GM12878 (cell line): ENCODE results near the gene FBXL15. TPM values are rescaled to one million over a fixed set of nuclear protein-coding genes. Genes with fewer than 3 reads are reported as not detected.

Source experiments
- ATAC-seq: fragments of 200-7000 bp; cut with Tn5 transposase; 3 replicates; pipeline ENCODE4 v1.9.1; 2020; ENCODE audit warnings: mild to moderate bottlenecking, moderate library complexity
- BruUV-seq: library from RNA; stranded (reverse); fragments of 400-500 nt; replicated peaks from 2 replicates; lab custom pipeline; 2021; lab: Mats Ljungman, UMichigan
- CTCF ChIA-PET: fragments of 300-600 bp; sonication (Branson Sonifier 250); formaldehyde crosslinking; extraction: SDS; loops from one replicate; lab custom pipeline; 2021; ENCODE audit warnings: inconsistent platforms; lab: Yijun Ruan, JAX
- POLR2A ChIA-PET: fragments of 350-600 bp; formaldehyde crosslinking; extraction: SDS; loops from one replicate; lab custom pipeline; 2021; ENCODE audit warnings: inconsistent platforms; lab: Charles Lee
- RAD21 ChIA-PET: fragments of 300-600 bp; sonication (Branson Sonifier 250); formaldehyde crosslinking; loops from one replicate; lab custom pipeline; 2023; ENCODE audit warnings: antibody characterized with exemption; ENCODE audit not compliant: unreplicated experiment; lab: Charles Lee
- SMC1A ChIA-PET: fragments of 300-600 bp; sonication (Branson Sonifier 250); formaldehyde crosslinking; loops from one replicate; lab custom pipeline; 2023; ENCODE audit not compliant: unreplicated experiment, uncharacterized antibody; lab: Charles Lee
- DNase-seq: peaks from one replicate; pipeline ENCODE4 v3.0.0-alpha.2; 2011; ENCODE audit warnings: low read depth, low spot score
- FAIRE-seq: peaks from 3 replicates; lab custom pipeline; 2011; peaks lifted over from hg19 to GRCh38; lab: Jason Lieb, UNC
- H2AFZ ChIP-seq: 2 replicates; pipeline ENCODE4 v1.6.0; 2011; ENCODE audit warnings: low read depth, low read length, control low read depth; ENCODE audit not compliant: control insufficient read depth
- H3K27ac ChIP-seq: 2 replicates; pipeline ENCODE4 v1.5.1; 2011; ENCODE audit warnings: control low read depth; ENCODE audit not compliant: control insufficient read depth, insufficient read depth
- H3K27me3 ChIP-seq, 2 experiments: replicated peaks in 1 of 2; 2 replicates each; pipeline versions ENCODE4 v1.6.0 to v1.6.1; 2011; ENCODE audit warnings: low read length in 1 of 2; ENCODE audit not compliant: control insufficient read depth in 2 of 2, insufficient read depth in 2 of 2
- H3K36me3 ChIP-seq, 2 experiments: 2 replicates each; pipeline ENCODE4 v1.5.1; 2011; ENCODE audit warnings: low read length in 1 of 2; ENCODE audit not compliant: control insufficient read depth in 2 of 2, insufficient read depth in 2 of 2
- H3K4me1 ChIP-seq: 2 replicates; pipeline ENCODE4 v1.6.1; 2011; ENCODE audit warnings: mild to moderate bottlenecking, low read length, moderate library complexity, mixed read lengths; ENCODE audit not compliant: control insufficient read depth, insufficient read depth
- H3K4me2 ChIP-seq: 2 replicates; pipeline ENCODE4 v1.6.0; 2011; ENCODE audit warnings: control low read depth; ENCODE audit not compliant: control insufficient read depth, insufficient read depth
- H3K4me3 ChIP-seq: fragments of 200-600 bp; sonication (generic); 2 replicates; pipeline ENCODE4 v1.5.1; 2016
- H3K79me2 ChIP-seq: 2 replicates; pipeline ENCODE4 v1.6.0; 2011; ENCODE audit warnings: low read length; ENCODE audit not compliant: control insufficient read depth, insufficient read depth
- H3K9ac ChIP-seq: 2 replicates; pipeline ENCODE4 v1.8.0; 2011; ENCODE audit warnings: low read length, control low read depth, mixed read lengths; ENCODE audit not compliant: control insufficient read depth, insufficient read depth
- H3K9me3 ChIP-seq: replicated peaks from 3 replicates; pipeline ENCODE4 v1.5.1; 2011; ENCODE audit warnings: mild to moderate bottlenecking, low read length; ENCODE audit not compliant: control insufficient read depth, insufficient read depth
- H4K20me1 ChIP-seq: 2 replicates; pipeline ENCODE4 v1.6.0; 2011; ENCODE audit not compliant: control insufficient read depth, insufficient read depth
- ATF3 ChIP-seq: IDR thresholded peaks from 2 replicates; pipeline ENCODE4 v1.6.1; 2011; ENCODE audit warnings: low read depth, mild to moderate bottlenecking, low read length, moderate library complexity, borderline replicate concordance; ENCODE audit errors: extremely low read depth
- ATF7 ChIP-seq: fragments of 450-650 bp; IDR thresholded peaks from 2 replicates; pipeline ENCODE4 v1.6.1; 2016; ENCODE audit warnings: low read depth, mild to moderate bottlenecking
- CHD2 ChIP-seq: IDR thresholded peaks from 2 replicates; pipeline ENCODE4 v1.6.1; 2011; ENCODE audit warnings: low read depth, low read length, improper control_type of control experiment, borderline replicate concordance
- CTCF ChIP-seq, 3 experiments: IDR thresholded peaks in 2 of 3; conservative IDR thresholded peaks in 1 of 3; 2 replicates each; pipeline ENCODE4 v1.5.1; 2011; ENCODE audit warnings: low read depth in 3 of 3, low read length in 3 of 3, mild to moderate bottlenecking in 3 of 3, control low read depth in 2 of 3, moderate library complexity in 2 of 3, inconsistent platforms in 1 of 3, mixed read lengths in 1 of 3; ENCODE audit not compliant: control insufficient read depth in 2 of 3, insufficient read depth in 1 of 3; ENCODE audit errors: extremely low read depth in 1 of 3
- DPF2 ChIP-seq: fragments of 450-650 bp; IDR thresholded peaks from 2 replicates; pipeline ENCODE4 v1.6.1; 2017; ENCODE audit warnings: mild to moderate bottlenecking
- EED ChIP-seq: sonication (generic); IDR thresholded peaks from 2 replicates; pipeline ENCODE4 v1.6.1; 2016; ENCODE audit warnings: antibody characterized with exemption, low read depth
- IKZF2 ChIP-seq, 2 experiments: fragments of 450-650 bp; IDR thresholded peaks; 2 replicates each; pipeline ENCODE4 v1.6.1; 2017; ENCODE audit warnings: mild to moderate bottlenecking in 2 of 2, moderate library complexity in 2 of 2
- MTA3 ChIP-seq: IDR thresholded peaks from 2 replicates; pipeline ENCODE4 v1.6.1; 2012; ENCODE audit warnings: low read length, inconsistent platforms, borderline replicate concordance
- RUNX3 ChIP-seq: IDR thresholded peaks from 2 replicates; pipeline ENCODE4 v1.6.1; 2012; ENCODE audit warnings: low read length, inconsistent platforms
- TAF1 ChIP-seq: IDR thresholded peaks from 2 replicates; pipeline ENCODE4 v1.6.1; 2011; ENCODE audit warnings: mild to moderate bottlenecking, low read depth, low read length, borderline replicate concordance
- ZNF24 ChIP-seq: fragments of 450-650 bp; IDR thresholded peaks from 2 replicates; pipeline ENCODE4 v1.6.1; 2017; ENCODE audit warnings: antibody characterized with exemption, mild to moderate bottlenecking
- ZNF274 ChIP-seq: IDR thresholded peaks from one replicate; pipeline ENCODE4 v1.8.0; 2011; ENCODE audit not compliant: insufficient read length, insufficient read depth
- WGBS: methylation state at CpG from one replicate; pipeline ENCODE4 v1.1.6; 2016; ENCODE audit warnings: low lambda C conversion rate; ENCODE audit not compliant: insufficient replicate concordance, insufficient coverage; ENCODE audit errors: missing lambda C conversion rate; 5-methylcytosine and 5-hydroxymethylcytosine counted together
- in situ Hi-C: fragments of 300-500 bp; cut with MboI; formaldehyde crosslinking; loops from 9 replicates; pipeline ENCODE4 v1.14.3; 2018; ENCODE audit warnings: mixed read lengths
- intact Hi-C: fragments of 100-400 bp; cut with micrococcal nuclease; formaldehyde crosslinking; loops from one replicate; pipeline ENCODE4 v1.14.2; 2022; ENCODE audit not compliant: unreplicated experiment
- polyA plus RNA-seq, 11 experiments: library from polyadenylated mRNA; depleted of rRNA in 4 of 11; unstranded in 6 of 11; stranded (reverse) in 5 of 11; fragments of >200 nt; fragmentation: Nextera tagmentation in 4 of 11; fragmentation: Illumina TruSeq in 1 of 11; extraction: Ambion mirVana in 4 of 11; extraction: Trizol in 1 of 11; gene quantifications; 1 replicate in 1 of 11; 2 replicates in 10 of 11; pipeline versions ENCODE4 v1.2.1 to v1.2.3, GENCODE V29; 2011 to 2016; ENCODE audit warnings: inconsistent platforms in 2 of 11, missing spikeins in 2 of 11, low read depth in 1 of 11
- total RNA-seq, 4 experiments: library from RNA; depleted of rRNA in 3 of 4; stranded (reverse); fragments of >200 nt in 3 of 4; fragmentation: Illumina TruSeq in 1 of 4; extraction: Trizol in 1 of 4; gene quantifications; 2 replicates each; pipeline versions ENCODE4 v1.2.1 to v1.2.3, GENCODE V29; 2013 to 2021

FBXL15 gene
- total and polyA plus RNA-seq, 10 of the 15 experiments (the other 5 are each of a cell fraction or from before 2014, with no cell fraction given) = 0.13 to 21.3 (median 7.9) TPM

GRCh38 chr10:102384606-102385429 is 35.8 kb upstream of the FBXL15 start:
- H2AFZ ChIP-seq = no peak overlapping the region
- DNase-seq (no peak), ATAC-seq (peak; percentile 71), FAIRE-seq (no peak)
- no TSS peak for BruUV-seq
- peaks cover 7 to 15% of the 10 kb centered on the region in 2 experiments; a peak in 3 of 4 replicates for H3K36me3 ChIP-seq
- H3K9ac ChIP-seq = no peak overlapping the region
- no peaks in the 10 kb centered on the region for H3K27me3 ChIP-seq
- no peaks in the 10 kb centered on the region for H3K79me2 ChIP-seq
- ChIA-PET CTCF (interaction anchor here (0.6 to 4.3 kb wide), 18 partner anchors 12 to 1046 kb away, joined by 3 to 52 read pairs (median 6); partner anchors contain the start of gene NFKB2), POLR2A (interaction anchor here (0.7 to 1.8 kb wide), 8 partner anchors 9 to 307 kb away, joined by 3 to 12 read pairs (median 3); partner anchors contain the start of gene ACTR1A), SMC1A (interaction anchor here (1.1 to 2.0 kb wide), 8 partner anchors 8 to 207 kb away, joined by 3 to 8 read pairs (median 4); no protein-coding TSS in a partner anchor), RAD21 (interaction anchor here (0.9 to 2.4 kb wide), 11 partner anchors 9 to 215 kb away, joined by 3 to 14 read pairs (median 5); partner anchors contain the start of gene NFKB2)
- TF ChIP-seq EED = 0 out of 2 replicates have a peak, but pooled peaks have one; percentile 13
- no peak for TF ChIP-seq ZNF24
- no peak for TF ChIP-seq MTA3
- no peak for TF ChIP-seq CHD2
- peak; percentile 2; the same call in 1 of the 2 replicates for TF ChIP-seq RUNX3
- 0 out of 4 replicates have a peak, but pooled peaks of 1 of the 2 experiments have one; percentile 9 for TF ChIP-seq IKZF2 (IDR thresholded peaks at IDR 0.05)
- no peak for TF ChIP-seq DPF2
- TF ChIP-seq ATF7 = no peak
- no peak for TF ChIP-seq TAF1
- TF ChIP-seq ATF3 = no peak
- TF ChIP-seq CTCF (IDR thresholded peaks at IDR 0.05 in 2 of 3, conservative IDR thresholded peaks at IDR 0.05 in 1 of 3; ENCODE audit: control insufficient read depth in 2 of 3, extremely low read depth in 1 of 3, insufficient read depth in 1 of 3, low read depth in 3 of 3, low read length in 3 of 3) = no peak
- no peak for TF ChIP-seq ZNF274
- intact Hi-C loops (no loop called here), in situ Hi-C loops (no loop called here)
- peaks cover 13% of the 10 kb centered on the region for H3K4me1 ChIP-seq
- H4K20me1 ChIP-seq = no peaks in the 10 kb centered on the region
- no peak overlapping the region; the same call in 1 of the 2 replicates for H3K27ac ChIP-seq
- peak overlapping the region; percentile 13; the same call in 1 of the 2 replicates for H3K4me2 ChIP-seq
- H3K9me3 ChIP-seq = no peaks in the 10 kb centered on the region
- 53% methylated on average over 4 of the region's 4 CpGs for WGBS
- H3K4me3 ChIP-seq = no peak overlapping the region
